Islet precursor cell (in vitro differentiated cells): Measurements from ENCODE around the gene USPL1.
"Not testable (repeated sequence)": the region's sequence is repeated elsewhere in the genome, so short reads cannot be mapped to it uniquely, and the experiment has no call there.

Experiments
- DNase-seq: peaks from one replicate; pipeline ENCODE4 v3.0.0-alpha.2; 2018

USPL1 gene

GRCh38 chr13:30617315-30618185, at the start of gene USPL1:
USPL1 (plus strand) TSS chr13:30617920; CDS start chr13:30621141, 3,221 bp downstream.
- peak; percentile 100 for DNase-seq

GRCh38 chr13:30569901-30570576, 47.7 kb upstream of the USPL1 start:
- DNase-seq = peak; percentile 96

DNA sequence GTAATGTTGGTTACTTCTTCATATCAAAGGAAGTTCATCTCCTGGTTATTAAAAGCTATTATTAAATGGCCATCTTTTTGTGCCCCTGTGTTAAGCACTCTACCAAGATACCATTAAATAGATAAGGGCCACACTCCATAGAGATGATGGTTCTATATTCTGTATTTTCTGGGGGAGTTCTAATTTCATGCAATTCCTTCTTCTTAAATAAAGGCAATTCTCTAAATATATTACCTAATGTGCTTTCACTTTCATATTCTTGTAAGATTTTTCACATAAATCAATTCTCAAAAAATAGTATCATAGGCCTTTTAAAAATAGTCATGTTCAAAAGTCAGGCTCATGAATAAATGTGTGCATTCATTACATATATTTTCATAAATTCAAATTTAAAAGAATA, 47.0 kb upstream of the USPL1 start:
- DNase-seq = no peak

GRCh38 chr13:30572859-30573275, 44.9 kb upstream of the USPL1 start:
- no peak for DNase-seq

DNA sequence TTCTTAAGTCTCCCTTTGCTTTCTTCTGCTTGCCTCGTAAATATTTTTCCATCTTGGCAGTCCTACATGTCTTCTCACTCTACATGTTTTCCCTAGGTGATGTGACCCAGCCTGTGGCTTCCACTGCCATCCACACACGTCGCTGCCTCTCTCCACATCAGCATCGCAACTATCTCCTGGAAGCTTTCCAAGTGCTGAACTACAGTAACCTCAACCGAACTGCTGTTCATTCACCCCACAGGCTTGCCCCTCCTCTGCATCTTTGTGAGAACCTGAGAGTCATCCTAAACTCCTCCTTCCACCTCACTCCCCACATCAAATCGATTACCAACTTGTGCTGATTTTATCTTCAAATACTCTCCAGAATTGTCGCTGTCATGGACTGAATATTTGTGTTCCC, 41.2 kb upstream of the USPL1 start:
- peak; percentile 34 for DNase-seq

DNA sequence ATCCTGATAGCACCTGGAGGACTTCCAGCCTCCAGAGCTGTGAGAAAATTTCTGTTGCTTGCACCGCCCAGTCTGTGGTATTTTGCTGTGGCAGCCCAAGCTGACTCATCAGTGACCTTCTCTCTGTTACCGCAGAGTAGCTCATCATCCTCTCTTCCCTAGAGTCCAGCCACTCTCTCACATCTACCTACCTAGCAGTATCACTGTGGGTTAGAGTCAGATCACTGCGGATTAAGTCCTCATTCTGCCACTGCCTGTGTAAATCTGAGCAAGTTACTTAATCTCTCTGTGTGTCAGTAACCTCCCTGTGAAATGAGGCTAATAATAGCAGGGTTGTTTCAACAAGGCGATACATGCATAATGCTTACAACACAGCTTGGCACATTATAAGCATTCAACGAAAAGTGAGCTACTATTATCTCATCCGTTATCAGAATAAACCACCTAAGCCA, 40.3 kb upstream of the USPL1 start:
- DNase-seq = peak; percentile 85

DNA sequence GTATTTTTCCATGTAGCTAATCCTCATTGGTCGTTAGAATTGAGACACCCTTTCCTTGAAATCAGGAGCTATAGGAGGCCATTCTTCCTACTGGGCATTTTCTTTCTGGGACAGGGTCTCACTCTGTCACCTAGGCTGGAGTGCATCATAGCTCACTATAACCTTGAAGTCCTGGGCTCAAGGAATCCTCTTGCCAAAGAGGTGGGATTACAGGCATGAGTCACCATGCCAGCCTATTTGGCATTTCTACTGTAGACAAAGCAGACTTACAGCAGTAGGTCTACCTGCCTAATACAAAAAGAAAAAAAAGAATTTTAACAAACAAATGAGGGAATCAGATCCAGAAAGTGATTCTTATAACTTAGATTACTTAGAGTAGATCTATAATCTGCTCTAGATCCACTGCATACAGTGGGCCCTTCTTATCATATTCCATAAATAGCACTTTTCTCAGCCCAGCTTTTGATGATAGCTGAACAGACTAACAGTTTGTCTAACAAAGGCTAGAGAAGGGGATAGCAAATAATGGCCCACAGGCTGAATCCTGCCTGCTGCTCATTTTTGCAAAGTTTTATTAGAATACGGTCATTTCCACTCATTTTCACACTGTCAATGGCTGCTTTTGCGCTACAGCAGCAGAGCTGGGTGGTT, 36.7 kb upstream of the USPL1 start:
- DNase-seq = peak; percentile 53

DNA sequence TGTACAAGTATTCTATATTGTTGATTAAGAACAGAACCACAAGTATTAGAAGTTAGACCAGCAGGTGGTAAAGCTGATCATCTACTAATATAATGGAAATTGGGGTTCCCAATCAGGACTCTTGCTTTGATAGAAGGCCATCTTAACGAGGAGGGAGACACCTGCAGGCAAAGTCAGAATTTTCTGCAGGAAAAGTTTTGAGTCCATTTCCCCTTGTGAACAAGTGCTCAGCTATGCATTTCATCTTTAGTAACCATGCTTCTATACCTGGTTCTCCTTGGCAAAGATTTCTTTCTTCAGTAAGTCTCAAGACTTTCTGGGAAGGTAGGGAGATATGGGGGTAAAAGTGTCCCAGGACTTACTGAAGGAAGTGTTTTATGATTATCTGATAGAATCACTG, 36.1 kb upstream of the USPL1 start:
- no peak for DNase-seq

- no peak for DNase-seq
Observed at GRCh38 chr13:30584051-30584731, 33.5 kb upstream of the USPL1 start.

DNA sequence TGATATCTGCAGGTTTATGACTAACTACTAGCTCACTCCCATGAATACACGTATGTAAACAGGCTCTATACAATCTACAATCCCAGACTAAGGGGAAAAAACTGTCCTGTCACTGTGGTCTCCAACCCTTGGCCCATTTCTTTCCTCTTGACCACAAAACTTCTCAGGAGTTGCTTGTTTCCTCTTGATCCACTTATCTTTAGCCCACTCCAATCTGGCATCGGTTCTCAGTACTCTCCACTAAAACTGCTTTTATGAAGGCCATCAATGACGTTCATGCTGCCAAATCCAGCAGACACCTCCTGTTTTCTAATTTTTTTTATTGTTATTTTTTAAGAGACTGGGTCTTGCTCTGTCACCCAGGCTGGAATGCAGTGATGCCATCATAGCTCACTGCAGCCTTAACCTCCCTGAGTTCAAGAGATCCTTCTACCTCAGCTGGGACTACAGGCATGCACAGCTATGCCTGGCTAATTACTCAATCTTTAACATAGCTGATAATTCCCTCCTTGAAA, 31.9 kb upstream of the USPL1 start:
- DNase-seq = no peak

DNA sequence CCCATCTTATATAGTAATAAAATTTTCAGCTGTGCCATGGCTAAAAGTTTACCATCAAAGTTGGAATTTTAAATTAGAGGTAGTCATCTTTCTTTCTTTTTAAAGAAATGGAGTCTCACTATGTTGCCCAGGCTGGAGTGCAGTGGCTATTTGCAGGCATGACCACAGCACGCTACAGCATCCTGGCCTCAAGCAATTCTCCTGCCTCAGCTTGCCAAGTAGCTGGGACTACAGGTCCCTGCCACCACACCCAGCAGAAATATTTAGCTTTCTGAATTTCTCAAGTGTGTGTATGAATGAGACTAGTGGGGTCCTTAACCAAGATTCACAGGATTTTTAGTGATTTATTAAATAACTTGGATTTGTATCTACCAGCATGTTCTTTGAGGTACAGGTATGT, 30.5 kb upstream of the USPL1 start:
- DNase-seq = no peak

GRCh38 chr13:30587739-30588138, 30.0 kb upstream of the USPL1 start:
- DNase-seq = no peak

GRCh38 chr13:30593001-30593400, 24.7 kb upstream of the USPL1 start:
- DNase-seq = no peak

DNA sequence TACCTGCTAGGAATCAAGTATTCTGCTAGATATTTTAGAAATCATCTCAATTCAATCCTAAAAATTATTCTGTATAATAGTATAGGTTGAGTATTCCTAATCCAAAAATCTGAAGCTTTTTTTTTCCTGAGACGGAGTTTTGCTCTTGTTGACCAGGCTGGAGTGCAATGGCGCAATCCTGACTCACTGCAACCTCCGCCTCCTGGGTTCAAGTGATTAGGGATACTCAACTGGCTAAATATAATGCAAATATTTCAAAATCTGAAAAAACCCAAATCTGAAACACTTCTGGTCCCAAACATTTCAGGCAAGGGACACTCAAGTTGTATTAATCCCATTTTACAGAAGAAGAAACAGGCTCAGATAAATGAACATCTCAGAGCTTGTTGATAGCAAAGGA, 17.2 kb upstream of the USPL1 start:
- no peak for DNase-seq

DNA sequence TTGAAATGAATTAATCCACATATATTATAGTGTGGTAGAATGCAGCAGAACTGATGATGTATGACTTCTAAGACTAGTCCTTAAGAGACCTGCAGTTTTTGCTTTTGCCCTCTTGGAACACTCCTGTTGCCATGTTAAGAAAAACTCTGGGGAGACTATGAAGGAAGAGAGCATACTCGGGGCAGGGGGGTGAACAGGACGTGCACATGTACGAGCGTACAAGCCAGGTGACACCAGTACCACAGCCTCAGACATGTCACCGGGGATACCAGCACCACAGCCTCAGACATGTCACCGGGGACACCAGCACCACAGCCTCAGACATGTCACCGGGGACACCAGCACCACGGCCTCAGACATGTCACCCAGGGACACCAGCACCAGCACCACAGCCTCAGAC, 15.9 kb upstream of the USPL1 start:
- DNase-seq = no peak

GRCh38 chr13:30605052-30605451, 12.7 kb upstream of the USPL1 start:
- DNase-seq = no peak

DNA sequence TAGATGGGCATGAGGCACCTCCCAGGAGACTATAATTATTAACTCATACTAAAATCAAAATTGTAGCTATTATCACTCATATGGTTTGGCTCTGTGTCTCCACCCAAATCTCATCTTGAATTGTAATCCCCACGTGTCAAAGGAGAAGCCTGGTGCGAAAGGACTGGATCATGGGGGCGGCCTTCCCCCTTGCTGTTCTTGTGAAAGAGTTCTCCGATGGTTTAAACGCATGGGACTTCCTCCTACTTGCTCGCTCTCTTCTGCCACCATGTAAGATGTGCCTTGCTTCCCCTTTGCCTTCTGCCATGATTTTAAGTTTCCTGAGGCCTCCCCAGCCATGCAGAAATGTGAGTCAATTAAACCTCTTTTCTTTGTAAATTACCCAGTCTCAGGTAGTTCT, 10.5 kb upstream of the USPL1 start:
- not testable (repeated sequence) for DNase-seq

- no peak for DNase-seq
Observed at GRCh38 chr13:30607908-30608307, 9.8 kb upstream of the USPL1 start.

DNA sequence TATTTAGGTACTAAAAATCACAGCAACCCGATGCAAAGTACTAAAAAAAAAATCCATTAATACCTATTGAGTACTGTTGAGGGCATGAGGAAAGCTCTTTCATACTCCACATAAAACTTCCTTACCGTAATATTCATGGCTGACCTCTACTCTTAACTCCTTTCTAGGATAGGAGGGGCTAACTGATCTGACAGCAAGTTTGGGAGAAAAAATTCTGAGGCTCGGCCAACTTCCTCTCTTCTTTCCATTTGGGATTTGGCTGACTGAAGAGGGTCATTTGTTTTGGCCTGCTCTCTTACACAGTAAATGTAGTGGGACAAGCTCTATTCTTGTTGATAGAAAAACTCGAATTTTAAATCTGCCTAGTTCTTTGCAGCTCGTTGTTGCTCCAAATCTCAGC, 9.4 kb upstream of the USPL1 start:
- no peak for DNase-seq

DNA sequence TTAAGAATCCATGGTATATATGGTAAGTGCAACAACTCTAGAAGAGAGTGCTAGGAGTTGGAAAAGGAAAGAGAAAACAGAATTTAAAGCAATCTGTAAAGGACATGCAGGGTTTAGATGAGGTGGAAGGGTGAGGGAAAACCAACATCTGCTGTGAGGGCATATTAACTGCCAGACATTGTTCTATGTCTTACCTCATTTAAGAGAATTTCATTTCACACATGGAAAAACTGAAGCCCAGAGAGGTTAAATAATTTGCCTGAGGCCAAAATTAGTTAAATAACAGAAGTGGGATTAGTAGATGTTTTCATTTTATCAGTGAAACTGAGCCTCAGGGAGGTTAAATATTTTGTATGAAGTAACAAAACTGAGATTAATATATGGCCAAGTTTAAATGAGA, 7.4 kb upstream of the USPL1 start:
- DNase-seq = no peak

- DNase-seq = no peak
Observed at GRCh38 chr13:30615481-30615865, 2.2 kb upstream of the USPL1 start.

DNA sequence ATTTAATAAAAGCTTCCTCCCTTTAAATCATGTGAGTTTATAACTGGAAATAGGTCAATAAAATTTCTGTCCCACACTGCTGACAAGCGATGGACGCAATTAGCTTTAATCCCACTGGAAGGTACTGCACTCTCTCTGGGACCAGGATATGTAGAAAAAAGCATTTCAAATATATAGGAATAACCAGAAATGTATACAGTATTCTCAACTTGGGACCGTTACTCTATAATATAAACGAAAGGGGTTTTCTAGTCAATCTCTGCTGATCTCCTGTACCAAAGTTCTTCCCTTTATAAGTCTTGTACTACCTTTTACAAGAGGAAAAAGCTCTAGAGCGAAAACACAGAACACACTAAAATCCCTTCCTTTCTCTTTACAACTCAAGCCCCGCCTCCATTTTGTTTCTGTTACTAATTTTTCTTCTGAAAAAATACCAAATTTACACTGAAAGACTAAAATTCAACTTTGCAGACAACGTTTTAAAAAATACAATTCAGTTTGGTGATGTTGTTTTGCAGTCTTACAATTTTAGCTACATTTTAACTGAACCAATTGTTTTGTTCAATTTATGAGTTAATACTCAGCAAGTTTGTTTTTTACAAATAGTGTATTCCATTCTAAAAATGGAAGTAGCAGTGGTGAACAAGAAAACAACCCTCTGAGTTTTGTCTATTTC, 1.7 kb upstream of the USPL1 start:
- DNase-seq = no peak
